HCT116 (cell line): ENCODE data around the gene GP2.

Source experiments
- POLR2AphosphoS5 ChIP-seq: IDR thresholded peaks from 2 replicates; pipeline ENCODE4 v1.6.1; 2011; ENCODE audit warnings: mild to moderate bottlenecking, low read depth, low read length, moderate library complexity
- TF ChIP-seq, protein P1 (sequence below), 3 experiments: fragments of 200-600 bp in 1 of 3; sonication (generic) in 1 of 3; IDR thresholded peaks in 2 of 3; conservative IDR thresholded peaks in 1 of 3; 2 replicates each; pipeline ENCODE4 v1.5.1; 2012 to 2017; ENCODE audit warnings: low read depth in 2 of 3, low read length in 2 of 3, antibody characterized with exemption in 1 of 3, borderline replicate concordance in 1 of 3, control low read depth in 1 of 3, mild to moderate bottlenecking in 1 of 3, mixed read lengths in 1 of 3, mixed run types in 1 of 3, moderate library complexity in 1 of 3; ENCODE audit not compliant: insufficient read depth in 1 of 3
- TF ChIP-seq, protein P2 (sequence below): IDR thresholded peaks from 2 replicates; pipeline ENCODE4 v1.6.1; 2012

DNA sequence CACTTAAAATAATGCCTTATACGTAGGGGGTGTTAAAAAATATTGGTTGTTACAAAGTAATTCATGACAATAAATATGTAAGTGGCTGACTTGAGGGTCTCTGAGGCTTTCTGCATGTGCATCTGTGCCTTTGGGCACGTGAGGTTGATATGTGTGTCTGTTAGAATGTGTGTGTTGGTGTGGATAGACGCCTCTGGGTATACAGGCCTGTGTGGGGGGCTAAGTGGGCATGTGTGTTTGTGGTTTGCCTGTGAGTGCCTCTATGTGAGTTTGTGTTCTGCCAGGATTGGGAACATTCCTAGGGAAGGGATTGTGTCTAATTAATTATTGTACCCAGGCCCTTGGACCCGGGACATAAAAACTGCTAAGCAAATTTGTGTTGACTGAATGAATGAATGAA lies 19.0 kb downstream of the GP2 start:
- TF ChIP-seq, protein P1, sequence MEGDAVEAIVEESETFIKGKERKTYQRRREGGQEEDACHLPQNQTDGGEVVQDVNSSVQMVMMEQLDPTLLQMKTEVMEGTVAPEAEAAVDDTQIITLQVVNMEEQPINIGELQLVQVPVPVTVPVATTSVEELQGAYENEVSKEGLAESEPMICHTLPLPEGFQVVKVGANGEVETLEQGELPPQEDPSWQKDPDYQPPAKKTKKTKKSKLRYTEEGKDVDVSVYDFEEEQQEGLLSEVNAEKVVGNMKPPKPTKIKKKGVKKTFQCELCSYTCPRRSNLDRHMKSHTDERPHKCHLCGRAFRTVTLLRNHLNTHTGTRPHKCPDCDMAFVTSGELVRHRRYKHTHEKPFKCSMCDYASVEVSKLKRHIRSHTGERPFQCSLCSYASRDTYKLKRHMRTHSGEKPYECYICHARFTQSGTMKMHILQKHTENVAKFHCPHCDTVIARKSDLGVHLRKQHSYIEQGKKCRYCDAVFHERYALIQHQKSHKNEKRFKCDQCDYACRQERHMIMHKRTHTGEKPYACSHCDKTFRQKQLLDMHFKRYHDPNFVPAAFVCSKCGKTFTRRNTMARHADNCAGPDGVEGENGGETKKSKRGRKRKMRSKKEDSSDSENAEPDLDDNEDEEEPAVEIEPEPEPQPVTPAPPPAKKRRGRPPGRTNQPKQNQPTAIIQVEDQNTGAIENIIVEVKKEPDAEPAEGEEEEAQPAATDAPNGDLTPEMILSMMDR (IDR thresholded peaks at IDR 0.05 in 2 of 3, conservative IDR thresholded peaks at IDR 0.05 in 1 of 3; ENCODE audit: borderline replicate concordance in 1 of 3, insufficient read depth in 1 of 3, low read depth in 2 of 3, low read length in 2 of 3): no peak
- no peak for TF ChIP-seq POLR2AphosphoS5
- TF ChIP-seq, protein P2, sequence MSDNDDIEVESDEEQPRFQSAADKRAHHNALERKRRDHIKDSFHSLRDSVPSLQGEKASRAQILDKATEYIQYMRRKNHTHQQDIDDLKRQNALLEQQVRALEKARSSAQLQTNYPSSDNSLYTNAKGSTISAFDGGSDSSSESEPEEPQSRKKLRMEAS: no peak
